ENCODE results near the gene DRC7.

GRCh38 chr16:57692636-57693035, 2.0 kb upstream of the DRC7 start:
- TF ChIP-seq CTCF (IDR thresholded peaks at IDR 0.05) (no peak), ZFX (IDR thresholded peaks at IDR 0.05; ENCODE audit: borderline replicate concordance) (no peak)

All from 22Rv1 (cell line).